AG08396 (cell line): ENCODE results near the gene CS.
"Not testable (repeated sequence)": the region's sequence is repeated elsewhere in the genome, so short reads cannot be mapped to it uniquely, and the experiment has no call there.

Experiments
- DNase-seq: peaks from one replicate; pipeline ENCODE4 v3.0.0; 2012; ENCODE audit warnings: low spot score, mixed read lengths

The CS gene

DNA sequence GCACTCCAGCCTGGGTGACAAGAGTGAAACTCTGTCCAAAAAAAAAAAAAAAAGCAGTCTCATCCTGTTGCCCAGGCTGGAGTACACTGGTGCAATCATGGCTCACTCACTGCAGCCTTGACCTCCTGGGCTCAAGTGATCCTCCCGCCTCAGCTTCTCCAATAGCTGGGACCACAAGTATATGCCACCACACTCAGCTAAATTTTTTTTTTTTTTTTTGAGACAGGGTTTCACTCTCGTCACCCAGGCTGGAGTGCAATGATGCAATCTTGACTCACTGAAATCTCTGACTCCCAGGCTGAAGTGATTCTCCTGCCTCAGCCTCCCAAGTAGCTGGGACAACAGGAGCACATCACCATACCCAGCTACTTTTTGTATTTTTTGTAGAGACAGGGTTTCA, 20.9 kb upstream of the CS start:
- DNase-seq: no peak

DNA sequence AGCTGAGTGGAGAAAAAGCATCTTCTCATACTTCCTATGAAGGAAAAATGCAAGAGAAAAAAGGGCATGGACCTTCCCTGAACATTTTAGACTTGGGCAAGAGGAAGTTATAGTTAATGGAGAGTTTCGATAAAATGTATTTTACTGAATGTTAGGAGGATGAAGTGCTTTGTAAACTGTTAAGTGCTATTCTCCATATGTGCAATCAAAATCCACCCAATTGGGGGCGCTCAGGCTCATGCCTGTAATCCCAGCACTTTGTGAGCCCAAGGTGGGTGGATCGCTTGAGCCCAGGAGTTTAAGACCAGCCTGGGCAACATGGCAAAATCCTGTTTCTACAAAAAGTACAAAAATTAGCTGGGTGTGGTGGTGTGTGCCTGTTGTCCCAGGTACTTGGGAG, 17.5 kb upstream of the CS start:
- no peak for DNase-seq

DNA sequence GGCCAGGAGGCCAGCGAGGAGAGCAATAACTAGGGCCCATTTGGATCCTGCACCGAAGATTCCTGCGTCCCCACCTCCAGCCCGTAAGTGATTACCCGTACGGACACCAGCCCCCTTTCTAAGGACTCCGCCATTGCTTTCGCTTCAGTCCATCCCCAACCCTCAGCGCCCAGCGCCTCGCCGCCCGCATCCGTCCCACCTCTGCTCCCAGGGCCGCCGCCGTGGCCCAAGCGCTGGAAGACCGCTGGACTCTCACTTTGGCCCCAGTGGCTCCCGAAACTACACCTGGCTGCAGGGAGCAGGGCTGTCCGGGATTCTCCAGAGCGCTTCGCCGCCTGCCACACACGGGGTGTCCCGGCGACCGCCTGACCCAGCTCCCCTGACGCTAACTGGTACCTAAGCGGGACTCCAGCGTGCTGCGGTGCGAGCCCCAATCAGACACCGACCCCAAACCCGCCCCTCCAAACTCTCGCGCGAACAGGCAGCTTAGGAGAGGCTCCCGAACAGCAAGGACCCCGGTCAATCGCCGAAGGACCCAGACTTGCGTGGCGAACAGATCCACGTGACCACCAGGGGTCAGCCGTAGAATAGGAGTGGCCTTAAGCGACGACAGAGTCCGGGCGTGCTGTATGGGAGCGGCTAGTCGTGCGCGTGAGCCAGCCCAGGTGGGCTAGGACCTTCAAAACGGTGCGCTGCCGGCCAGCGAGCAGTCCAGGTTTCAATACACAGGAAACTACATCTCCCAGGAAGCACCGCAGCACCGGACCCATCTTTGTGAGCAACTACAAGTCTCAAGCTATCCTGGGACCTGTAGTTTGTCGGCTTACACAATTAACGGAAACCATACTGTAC, 15.7 kb upstream of the CS start, which contains the start of gene CNPY2:
Gene CNPY2, minus strand, starts transcription at position 367 of the 852 bp plus-strand sequence. CDS start 771 bp downstream, outside the sequence.
- DNase-seq: peak; percentile 94

DNA sequence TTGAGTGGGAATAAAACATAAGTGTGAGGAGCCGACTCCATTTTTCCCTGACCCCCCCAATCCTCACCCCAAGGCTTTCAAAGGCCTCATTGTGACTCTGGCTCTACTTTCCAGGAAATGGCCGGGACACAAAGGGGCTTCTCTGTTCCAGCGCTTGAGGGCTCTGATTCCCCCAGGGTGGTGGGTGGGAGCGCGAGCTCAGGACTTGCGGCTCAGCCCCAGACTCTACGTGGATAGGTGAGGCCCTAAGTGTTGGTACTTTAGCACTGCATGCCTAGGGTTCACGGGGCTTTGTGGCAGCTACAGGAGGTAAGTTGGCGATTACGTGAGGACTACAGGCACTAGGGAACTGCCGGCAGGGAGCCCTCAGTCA, 15.1 kb upstream of the CS start:
- DNase-seq: no peak

DNA sequence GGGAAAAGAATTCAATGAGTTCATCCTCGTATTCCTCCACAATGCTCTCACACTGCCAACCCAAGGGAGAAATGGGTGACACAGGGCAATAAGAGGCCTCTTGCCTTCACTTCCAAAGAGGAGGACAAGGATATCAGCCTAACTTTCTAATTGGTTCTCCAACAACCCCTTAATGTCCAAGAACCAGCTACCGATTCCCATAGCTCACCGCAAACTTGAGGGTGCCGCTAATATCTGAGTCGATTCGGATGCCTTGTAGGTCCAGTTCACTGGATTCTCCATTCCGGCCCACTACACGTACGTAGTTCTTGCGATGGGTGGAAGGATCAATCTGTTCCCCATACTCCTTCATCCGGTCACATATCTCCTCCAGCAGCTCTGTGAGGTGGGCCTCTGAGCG, 10.9 kb upstream of the CS start:
- no peak for DNase-seq

DNA sequence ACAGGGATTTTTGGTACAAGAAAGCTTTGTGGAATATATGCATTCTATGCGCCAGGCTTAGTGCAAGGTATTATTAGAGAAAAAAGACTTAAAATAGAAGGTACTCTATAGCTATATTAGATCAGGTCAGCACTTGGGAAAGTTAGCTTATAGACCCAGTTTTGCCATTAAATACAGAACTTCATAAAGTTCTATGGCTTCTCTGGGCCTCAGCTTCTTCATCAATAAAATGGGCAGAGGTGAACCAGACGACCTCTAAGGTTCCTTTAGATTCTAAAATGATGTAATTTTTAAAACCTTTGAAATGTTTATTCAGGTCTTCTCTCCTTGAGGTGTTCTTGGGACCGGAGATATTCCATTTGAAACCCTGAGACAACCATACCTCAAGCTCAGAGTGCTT, 8.6 kb upstream of the CS start:
- no peak for DNase-seq

DNA sequence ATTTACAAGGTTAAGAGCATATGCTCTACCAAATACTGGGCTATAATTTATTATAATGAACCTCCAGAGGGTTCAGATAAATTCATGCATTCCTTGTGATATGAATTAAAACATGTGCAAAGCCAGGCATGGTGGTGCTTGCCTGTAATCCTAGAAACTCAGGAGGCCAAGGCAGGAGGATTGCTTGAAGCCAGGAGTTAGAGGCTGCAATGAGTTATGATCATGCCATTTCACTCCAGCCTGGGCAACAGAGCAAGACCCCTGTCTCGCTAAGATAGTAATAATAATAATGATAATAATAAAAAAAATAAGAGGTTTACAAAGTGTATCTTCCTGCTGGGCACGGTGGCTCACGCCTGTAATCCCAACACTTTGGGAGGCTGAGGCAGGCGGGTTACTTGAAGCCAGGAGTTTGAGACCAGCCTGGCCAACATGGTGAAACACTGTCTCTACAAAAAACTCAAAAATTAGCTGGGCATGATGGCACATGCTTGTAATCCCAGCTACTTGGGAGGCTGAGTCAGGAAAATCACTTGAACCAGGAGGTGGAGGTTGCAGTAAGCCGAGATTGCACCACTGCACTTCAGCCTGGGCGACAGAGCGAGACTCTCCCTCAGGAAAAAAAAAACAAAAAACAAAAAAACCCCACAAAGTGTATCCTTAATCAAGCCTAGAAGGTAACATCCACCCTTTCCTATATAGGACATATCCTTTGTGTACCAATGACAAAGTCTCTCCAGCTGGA, 7.3 kb upstream of the CS start:
- DNase-seq: no peak

DNA sequence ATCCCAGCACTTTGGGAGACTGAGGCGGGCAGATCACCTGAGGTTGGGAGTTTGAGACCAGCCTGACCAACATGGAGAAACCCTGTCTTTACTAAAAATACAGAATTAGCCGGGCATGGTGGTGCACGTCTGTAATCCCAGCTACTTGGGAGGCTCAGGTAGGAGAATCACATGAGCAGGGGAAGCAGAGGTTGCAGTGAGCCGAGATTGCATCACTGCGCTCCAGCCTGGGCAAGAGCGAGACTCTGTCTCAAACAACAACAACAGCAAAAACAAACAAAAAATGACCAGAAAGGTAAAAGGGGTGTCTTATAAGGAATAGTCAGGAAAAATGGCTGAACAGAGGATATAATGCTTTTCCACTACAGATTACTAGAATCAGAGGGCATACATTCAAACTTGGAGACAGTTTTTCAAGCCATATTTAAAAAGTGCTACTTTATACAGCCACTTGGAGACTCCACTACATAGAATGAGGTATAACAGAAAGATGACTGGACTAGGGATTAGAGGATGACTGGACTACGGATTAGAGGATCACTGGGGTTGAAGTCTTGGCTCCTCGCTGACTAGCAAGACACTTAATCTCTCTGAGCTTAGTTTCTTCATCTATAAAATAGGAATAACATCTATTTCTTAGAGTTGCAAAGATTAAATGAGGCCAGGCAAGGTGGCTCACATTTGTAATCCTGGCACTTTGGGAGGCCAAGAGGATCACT, 4.9 kb upstream of the CS start:
- DNase-seq: no peak

DNA sequence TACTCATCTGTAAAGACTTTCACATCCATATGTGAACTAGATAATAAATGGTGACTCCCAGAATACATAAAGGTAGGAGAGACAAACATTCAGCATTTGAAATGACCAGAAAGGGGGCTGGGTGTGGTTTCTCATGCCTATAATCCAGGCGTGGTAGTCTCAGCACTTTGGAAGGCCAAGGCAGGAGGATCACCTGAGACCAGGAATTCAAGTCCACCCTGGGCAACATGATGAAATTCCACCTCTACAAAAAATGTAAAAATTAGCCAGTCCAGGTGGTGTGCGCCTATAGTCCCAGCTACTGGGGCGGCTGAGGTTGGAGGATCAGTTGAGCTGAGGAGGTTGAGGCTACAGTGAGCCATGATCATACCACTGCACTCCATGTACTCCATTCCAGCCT, 4.1 kb upstream of the CS start:
- no peak for DNase-seq

DNA sequence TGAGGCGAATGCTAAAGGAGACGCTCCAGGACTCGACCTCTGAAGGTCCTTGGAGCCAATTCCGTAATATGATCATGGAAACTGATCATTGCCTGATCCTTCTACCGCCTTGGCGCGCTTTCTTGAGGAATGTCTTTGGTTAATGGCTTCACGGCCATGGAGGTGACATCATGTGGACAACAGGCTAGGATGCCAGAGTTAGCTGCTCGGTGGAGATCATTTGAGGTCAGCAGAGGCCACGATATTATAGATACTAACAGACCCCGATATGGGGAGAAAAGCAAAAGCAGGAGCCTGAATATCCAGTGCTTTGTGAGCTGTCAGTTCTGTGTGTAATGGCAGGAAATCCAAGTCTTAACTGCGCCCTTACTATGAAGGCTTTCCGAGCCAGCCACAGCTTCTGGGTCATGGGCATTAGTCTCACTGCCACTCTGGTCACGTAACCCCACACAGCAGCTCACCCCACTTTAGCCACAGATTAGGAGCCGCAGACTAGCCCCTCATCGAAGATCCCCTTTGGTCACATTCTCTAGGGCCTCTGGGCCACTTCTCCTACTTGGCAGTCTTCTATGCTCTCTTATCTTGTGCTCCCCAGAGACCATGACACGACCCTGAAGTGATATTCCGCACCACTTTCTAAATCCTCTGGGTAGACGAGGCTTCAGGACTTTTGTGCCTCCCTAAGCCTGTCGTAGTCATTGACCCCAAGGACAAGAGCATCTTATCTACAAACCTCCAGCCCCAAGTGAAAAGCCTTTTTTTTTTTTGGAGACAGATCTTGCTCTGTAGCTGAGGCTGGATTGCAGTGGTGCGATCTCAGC, 724 bp upstream of the CS start:
- no peak for DNase-seq

DNA sequence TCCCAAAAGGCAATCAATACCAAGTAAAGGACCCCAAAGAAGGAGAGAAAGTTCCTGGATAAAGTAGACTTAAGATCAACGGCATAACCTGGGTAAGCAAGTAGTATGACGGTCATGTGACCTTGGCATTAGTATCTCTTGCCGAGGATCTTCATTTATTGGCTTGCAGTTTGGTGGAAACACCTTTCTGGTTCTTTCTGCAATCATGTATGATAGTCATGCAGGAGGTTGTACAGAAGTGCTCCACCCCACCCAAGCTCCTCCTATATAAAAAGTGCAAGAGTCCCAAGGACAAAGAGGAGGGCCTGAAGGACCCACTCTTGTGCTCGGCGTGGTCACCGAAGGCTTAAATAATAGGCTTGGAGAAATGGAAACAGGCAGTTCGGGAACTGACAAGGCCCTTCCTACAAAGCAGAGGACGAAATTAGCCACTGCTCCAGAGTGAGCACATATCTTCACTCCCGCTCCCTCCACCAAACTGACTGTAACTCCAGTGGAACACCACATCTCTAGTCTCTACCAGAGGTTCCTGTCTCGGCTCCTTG, 750 bp downstream of the CS start:
- DNase-seq: peak; percentile 17

DNA sequence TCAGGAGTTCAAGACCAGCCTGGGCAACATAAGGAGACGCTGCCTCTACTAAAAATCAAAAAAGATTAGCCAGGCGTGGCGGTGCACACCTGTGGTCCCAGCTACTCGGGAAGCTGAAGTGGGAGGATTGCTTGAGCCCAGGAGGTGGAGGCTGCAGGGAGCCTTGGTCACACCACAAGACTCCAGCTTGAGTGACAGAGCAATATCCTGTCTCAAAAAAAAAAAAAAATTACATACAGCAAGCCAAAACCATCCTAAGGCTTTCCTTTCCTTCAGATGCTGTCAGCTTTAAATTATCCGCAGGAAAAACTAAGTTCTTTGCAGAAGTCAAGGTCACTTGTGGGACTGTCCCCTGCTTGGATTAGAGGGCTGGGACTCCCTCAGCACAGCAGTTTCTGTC, 1.3 kb downstream of the CS start:
- no peak for DNase-seq

DNA sequence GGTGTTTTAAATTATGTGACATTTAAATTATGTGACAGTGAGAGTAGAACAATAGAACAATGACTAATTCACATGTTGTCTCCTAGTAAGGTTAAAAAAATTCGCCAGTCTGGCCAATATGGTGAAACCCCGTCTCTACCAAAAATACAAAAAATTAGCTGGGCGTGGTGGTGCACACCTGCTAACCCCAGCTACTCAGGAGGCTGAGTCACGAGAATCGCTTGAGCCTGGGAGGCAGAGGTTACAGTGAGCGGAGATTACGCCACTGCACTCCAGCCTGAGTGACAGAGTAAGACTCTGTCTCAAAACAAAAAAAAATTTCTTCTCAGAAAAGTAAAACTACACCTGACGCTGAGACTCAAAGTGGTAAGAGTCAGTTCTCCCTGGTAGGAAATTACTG, 2.7 kb downstream of the CS start:
- no peak for DNase-seq

DNA sequence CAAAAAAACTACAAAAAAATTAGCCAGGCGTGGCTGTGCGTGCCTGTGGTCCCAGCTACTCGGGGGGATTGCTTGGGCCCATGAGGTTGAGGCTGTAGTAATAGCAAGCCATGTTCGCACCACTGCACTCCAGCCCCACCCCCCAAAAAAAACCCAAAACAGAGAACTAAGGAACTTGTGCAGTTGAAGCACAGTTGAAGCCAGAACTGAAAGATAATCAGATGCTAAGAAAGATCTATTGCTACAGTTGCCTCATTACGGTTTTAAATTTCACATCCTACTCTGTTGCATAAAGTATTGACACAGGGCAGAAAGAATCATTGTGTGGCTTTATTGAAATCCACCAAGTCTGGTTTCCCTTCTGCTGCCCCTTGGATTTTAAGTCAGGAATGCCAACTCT, 3.8 kb downstream of the CS start:
- no peak for DNase-seq

DNA sequence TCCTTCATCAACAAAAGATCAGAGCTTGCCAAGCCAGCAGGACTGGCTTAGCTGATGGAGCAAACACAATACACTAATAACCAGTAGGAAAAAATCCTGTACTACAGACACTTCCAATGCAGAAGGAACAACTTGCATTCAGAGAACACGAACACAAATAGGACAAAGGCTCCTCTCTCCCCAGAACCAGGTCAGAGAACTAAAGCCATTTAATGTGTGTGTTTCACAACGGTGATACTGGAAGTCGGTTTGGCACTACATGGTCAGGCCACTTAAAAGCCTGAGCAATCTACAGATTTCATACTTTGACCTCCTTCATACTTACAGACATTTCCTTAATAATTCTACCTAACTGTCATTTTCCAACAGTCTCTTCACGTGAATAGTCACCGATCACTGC, 6.3 kb downstream of the CS start:
- no peak for DNase-seq

DNA sequence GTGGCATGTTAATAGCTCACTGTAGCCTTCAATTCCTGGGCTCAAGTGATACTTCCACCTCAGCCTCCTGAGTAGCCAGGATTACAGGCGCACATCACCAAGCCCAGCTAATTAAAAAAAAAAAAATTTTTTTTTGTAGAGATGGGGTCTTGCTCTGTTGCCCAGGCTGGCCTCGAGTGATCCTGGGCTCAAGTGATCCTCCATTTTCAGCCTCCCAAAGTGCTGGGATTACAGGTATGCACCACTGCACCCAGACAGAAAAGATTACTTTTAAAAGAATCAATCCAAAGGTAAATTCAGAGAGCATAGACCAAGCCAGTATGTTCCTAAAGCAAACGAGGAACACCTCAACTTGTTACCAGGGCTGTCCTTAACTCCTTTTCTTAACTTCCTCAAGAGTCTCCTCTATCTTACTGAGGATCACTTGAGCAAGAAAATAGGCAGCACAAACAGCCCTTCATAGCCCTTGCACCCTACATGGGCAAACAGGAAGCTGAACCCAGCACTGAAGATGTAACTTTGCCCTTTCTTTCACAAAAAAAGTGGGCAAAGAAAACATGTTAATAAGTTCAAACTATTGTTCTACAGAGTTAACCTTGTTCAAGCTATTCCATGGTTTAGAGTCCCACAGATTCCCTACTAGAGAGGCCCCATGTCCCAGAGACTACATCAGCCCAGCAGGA, 11.3 kb downstream of the CS start:
- DNase-seq: no peak

DNA sequence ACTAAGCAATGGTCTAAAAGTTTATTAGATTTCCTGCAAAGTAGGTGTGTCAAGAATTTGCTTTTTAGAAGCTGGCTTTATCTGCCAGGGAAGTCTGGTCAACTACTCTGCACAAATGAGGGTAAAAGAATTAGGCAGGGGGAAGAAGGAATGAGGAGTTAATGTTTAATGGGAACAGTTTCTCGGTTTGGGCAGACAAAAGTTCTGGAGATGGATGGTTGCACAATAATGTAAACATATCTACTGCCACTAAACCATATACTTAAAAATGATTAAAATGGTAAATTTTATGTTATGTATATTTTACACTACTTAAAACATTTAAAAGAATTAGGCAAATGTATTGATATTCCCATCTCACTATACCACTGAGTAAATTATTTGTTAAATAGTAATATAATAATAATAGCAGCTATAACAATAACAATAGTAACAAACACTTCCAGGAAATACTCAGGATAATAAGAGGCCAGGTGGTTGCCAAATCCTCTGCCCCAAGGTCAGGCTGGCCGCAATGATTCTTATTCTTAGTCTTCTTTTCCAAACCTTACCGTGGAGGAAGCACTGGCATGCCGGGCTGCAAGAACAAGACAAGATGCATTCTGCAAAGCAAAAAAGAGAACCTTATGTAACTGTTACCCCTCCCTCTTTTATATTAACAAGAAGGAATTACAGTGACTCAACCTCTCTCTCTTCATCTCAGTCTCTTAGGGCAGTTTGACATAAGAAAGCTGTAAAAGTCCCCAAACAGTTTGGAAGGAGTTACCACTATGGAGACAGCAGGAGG, 13.9 kb downstream of the CS start:
- no peak for DNase-seq

DNA sequence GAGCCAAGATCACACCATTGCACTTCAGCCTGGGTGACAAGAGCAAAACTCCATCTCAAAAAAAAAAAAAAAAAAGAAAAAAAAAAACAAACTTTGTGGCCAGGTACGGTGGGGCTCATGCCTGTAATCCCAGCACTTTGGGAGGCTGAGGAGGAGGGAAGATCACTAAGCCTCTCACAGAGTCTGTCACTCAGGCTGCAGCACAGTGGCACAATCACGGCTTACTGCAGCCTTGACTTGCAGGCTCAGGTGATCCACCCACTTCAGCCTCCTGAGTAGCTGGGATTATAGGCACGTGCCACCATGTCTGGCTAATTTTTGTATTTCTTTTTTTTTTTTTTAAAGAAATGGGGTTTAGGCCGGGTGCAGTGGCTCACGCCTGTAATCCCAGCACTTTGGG, 15.9 kb downstream of the CS start:
- not testable (repeated sequence) for DNase-seq

DNA sequence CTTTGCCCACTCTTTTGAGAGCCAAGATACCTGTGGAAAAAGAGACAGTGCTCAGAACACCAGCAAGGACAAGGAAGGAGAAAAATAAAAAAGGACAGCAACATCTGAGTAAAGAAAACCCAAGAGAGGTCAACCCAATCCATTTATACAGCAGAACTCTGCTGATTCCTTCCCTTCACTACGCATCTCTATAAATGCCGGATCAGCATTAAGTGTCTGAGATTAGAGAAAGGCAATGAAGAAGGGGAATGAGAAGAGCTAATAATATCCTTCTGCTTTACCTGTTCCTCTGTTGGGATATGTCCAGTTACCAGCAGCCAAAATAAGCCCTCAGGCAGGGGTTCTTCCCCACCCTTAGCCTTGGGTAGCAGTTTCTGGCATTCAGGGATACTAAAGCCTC, 17.6 kb downstream of the CS start:
- no peak for DNase-seq

DNA sequence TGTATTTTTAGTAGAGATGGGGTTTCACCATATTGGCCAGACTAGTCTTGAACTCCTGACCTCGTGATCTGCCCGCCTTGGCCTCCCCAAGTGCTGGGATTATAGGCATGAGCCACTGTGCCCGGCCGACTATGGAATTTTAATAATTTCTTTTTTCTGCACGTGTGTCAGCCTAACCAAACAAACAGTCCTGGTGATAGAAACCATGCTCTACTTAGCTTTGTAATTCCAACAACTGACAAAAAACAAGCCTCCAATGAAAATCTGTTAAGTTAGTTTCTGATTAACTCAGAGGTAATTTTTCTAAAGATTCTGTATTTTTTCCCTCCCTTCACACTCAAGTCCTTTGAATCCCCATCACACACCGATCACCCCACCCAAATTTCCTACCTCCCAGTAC, 18.1 kb downstream of the CS start:
- no peak for DNase-seq
